SK-N-SH (cell line): Measurements from ENCODE around the gene TRMU. TPM values are rescaled to one million over a fixed set of nuclear protein-coding genes. Genes with fewer than 3 reads are reported as not detected.

Source experiments
- CTCF ChIA-PET: fragments of 300-600, 350-600 bp; formaldehyde crosslinking; extraction: SDS; loops from one replicate; lab custom pipeline; 2021; lab: Yijun Ruan, JAX
- POLR2A ChIA-PET: fragments of 350-600 bp; sonication (Branson Sonifier 250); formaldehyde crosslinking; extraction: SDS; loops from one replicate; lab custom pipeline; 2020; ENCODE audit warnings: antibody characterized with exemption, inconsistent platforms; lab: Yijun Ruan, JAX
- DNase-seq: peaks from one replicate; pipeline ENCODE4 v3.0.0; 2012
- H2AFZ ChIP-seq: fragments of 200-600 bp; sonication (generic); 2 replicates; pipeline ENCODE4 v1.8.1; 2016; ENCODE audit warnings: antibody characterized with exemption, mild to moderate bottlenecking, low read depth
- H3F3A ChIP-seq: fragments of 200-600 bp; sonication (generic); replicated peaks from 2 replicates; pipeline ENCODE3; 2016; ENCODE audit warnings: antibody characterized with exemption, mild to moderate bottlenecking; ENCODE audit not compliant: insufficient read depth
- H3K27ac ChIP-seq, 2 experiments: fragments of 200-500 bp in 1 of 2; fragments of 200-600 bp in 1 of 2; sonication (Bioruptor generic) in 1 of 2; sonication (generic), shearing (Covaris generic) in 1 of 2; 2 replicates each; pipeline versions ENCODE4 v1.5.1 to v1.6.1; 2014 to 2016; ENCODE audit warnings: low read depth in 2 of 2, inconsistent platforms in 1 of 2, low read length in 1 of 2, mild to moderate bottlenecking in 1 of 2, mixed read lengths in 1 of 2
- H3K27me3 ChIP-seq: fragments of 200-600 bp; sonication (generic), shearing (Covaris generic); 2 replicates; pipeline ENCODE4 v1.6.1; 2016; ENCODE audit warnings: mixed run types; ENCODE audit not compliant: insufficient read depth
- H3K36me3 ChIP-seq, 2 experiments: fragments of 200-500 bp in 1 of 2; fragments of 200-600 bp in 1 of 2; sonication (Bioruptor generic) in 1 of 2; sonication (generic) in 1 of 2; replicated peaks in 1 of 2; 2 replicates each; pipeline versions ENCODE3 to v1.5.1; 2014 to 2016; ENCODE audit warnings: low read length in 1 of 2, mild to moderate bottlenecking in 1 of 2; ENCODE audit not compliant: insufficient read depth in 2 of 2, control insufficient read depth in 1 of 2
- H3K4me1 ChIP-seq, 2 experiments: fragments of 200-500 bp in 1 of 2; fragments of 200-600 bp in 1 of 2; sonication (Bioruptor generic) in 1 of 2; sonication (generic), shearing (Covaris generic) in 1 of 2; 2 replicates each; pipeline versions ENCODE4 v1.5.1 to v1.6.1; 2014 to 2016; ENCODE audit warnings: low read depth in 1 of 2, low read length in 1 of 2, mixed run types in 1 of 2; ENCODE audit not compliant: insufficient read depth in 2 of 2, control insufficient read depth in 1 of 2
- H3K4me2 ChIP-seq: fragments of 200-600 bp; sonication (generic), shearing (Covaris generic); 2 replicates; pipeline ENCODE4 v1.6.1; 2017; ENCODE audit warnings: mixed run types
- H3K4me3 ChIP-seq, 2 experiments: fragments of 200-500 bp in 1 of 2; fragments of 200-600 bp in 1 of 2; sonication (Bioruptor generic) in 1 of 2; sonication (generic), shearing (Covaris generic) in 1 of 2; 2 replicates each; pipeline versions ENCODE4 v1.5.1 to v1.8.1; 2014 to 2016; ENCODE audit warnings: low read depth in 2 of 2, inconsistent platforms in 1 of 2, low read length in 1 of 2, mild to moderate bottlenecking in 1 of 2, mixed read lengths in 1 of 2, moderate library complexity in 1 of 2
- H3K79me2 ChIP-seq: fragments of 200-600 bp; sonication (generic); 2 replicates; pipeline ENCODE4 v1.8.1; 2017; ENCODE audit warnings: mild to moderate bottlenecking; ENCODE audit not compliant: insufficient read depth
- H3K9ac ChIP-seq: fragments of 200-600 bp; sonication (generic); 2 replicates; pipeline ENCODE4 v1.6.1; 2017; ENCODE audit warnings: mixed run types
- H3K9me2 ChIP-seq: fragments of 200-600 bp; sonication (generic); 2 replicates; pipeline ENCODE4 v1.6.1; 2017; ENCODE audit warnings: mixed run types
- H3K9me3 ChIP-seq: fragments of 200-600 bp; sonication (generic); 2 replicates; pipeline ENCODE4 v1.6.1; 2017; ENCODE audit warnings: mixed run types, mild to moderate bottlenecking, moderate library complexity
- H4K20me1 ChIP-seq: fragments of 200-600 bp; sonication (generic); 2 replicates; pipeline ENCODE4 v1.6.1; 2017; ENCODE audit warnings: mild to moderate bottlenecking, mixed run types; ENCODE audit not compliant: insufficient read depth
- ELF1 ChIP-seq: IDR thresholded peaks from 2 replicates; pipeline ENCODE4 v1.4.0; 2012
- FOSL2 ChIP-seq: IDR thresholded peaks from 2 replicates; pipeline ENCODE4 v1.4.0; 2012; ENCODE audit warnings: low read depth, mild to moderate bottlenecking, moderate library complexity, borderline replicate concordance
- GABPA ChIP-seq: IDR thresholded peaks from 2 replicates; pipeline ENCODE4 v1.4.0; 2012; ENCODE audit warnings: low read depth, mild to moderate bottlenecking
- MEF2A ChIP-seq: IDR thresholded peaks from 2 replicates; pipeline ENCODE4 v1.4.0; 2012; ENCODE audit warnings: low read depth, borderline replicate concordance
- MXI1 ChIP-seq: IDR thresholded peaks from 2 replicates; pipeline ENCODE4 v1.6.1; 2012; ENCODE audit warnings: mild to moderate bottlenecking, low read depth, low read length, improper control_type of control experiment
- NFIC ChIP-seq: IDR thresholded peaks from 2 replicates; pipeline ENCODE4 v1.4.0; 2012; ENCODE audit warnings: borderline replicate concordance
- RAD21 ChIP-seq: IDR thresholded peaks from 2 replicates; pipeline ENCODE4 v1.6.1; 2012; ENCODE audit warnings: mild to moderate bottlenecking, low read length
- RCOR1 ChIP-seq: fragments of 150-350 bp; IDR thresholded peaks from 2 replicates; pipeline ENCODE4 v1.6.1; 2017; ENCODE audit warnings: antibody characterized with exemption, low read length
- RXRA ChIP-seq: IDR thresholded peaks from 2 replicates; pipeline ENCODE4 v1.4.0; 2012; ENCODE audit warnings: low read depth, mild to moderate bottlenecking, borderline replicate concordance
- SMC3 ChIP-seq: IDR thresholded peaks from 2 replicates; pipeline ENCODE4 v1.6.1; 2012; ENCODE audit warnings: low read depth, low read length, improper control_type of control experiment
- TEAD4 ChIP-seq: IDR thresholded peaks from 2 replicates; pipeline ENCODE4 v1.4.0; 2012; ENCODE audit warnings: mild to moderate bottlenecking, borderline replicate concordance; ENCODE audit not compliant: insufficient read depth
- YY1 ChIP-seq: IDR thresholded peaks from 2 replicates; pipeline ENCODE4 v1.4.0; 2012; ENCODE audit warnings: low read depth, mild to moderate bottlenecking
- WGBS: methylation state at CpG from one replicate; pipeline ENCODE4 v1.1.6; 2017; ENCODE audit warnings: low lambda C conversion rate; 5-methylcytosine and 5-hydroxymethylcytosine counted together
- polyA plus RNA-seq, 3 experiments: library from polyadenylated mRNA; depleted of rRNA; stranded (reverse); fragments of >200 nt; gene quantifications; 2 replicates each; pipeline ENCODE4 v1.2.3, GENCODE V29; 2012
- TF ChIP-seq, protein P1 (sequence below): IDR thresholded peaks from 2 replicates; pipeline ENCODE4 v1.4.0; 2012; ENCODE audit warnings: low read depth, borderline replicate concordance
- TF ChIP-seq, protein P2 (sequence below): fragments of 200-600 bp; sonication (generic); IDR thresholded peaks from 2 replicates; pipeline ENCODE4 v1.6.1; 2017; ENCODE audit warnings: antibody characterized with exemption, mild to moderate bottlenecking, moderate library complexity
- TF ChIP-seq, protein P3 (sequence below): IDR thresholded peaks from 2 replicates; pipeline ENCODE4; 2012
- TF ChIP-seq, protein P4 (sequence below): fragments of 150-350 bp; IDR thresholded peaks from 2 replicates; pipeline ENCODE4 v1.6.1; 2017; ENCODE audit warnings: antibody characterized with exemption, low read length, low read depth, borderline replicate concordance

Gene TRMU
- polyA plus RNA-seq, 1 of the 3 experiments (the other 2 are of a cell fraction): 47.1 TPM

DNA sequence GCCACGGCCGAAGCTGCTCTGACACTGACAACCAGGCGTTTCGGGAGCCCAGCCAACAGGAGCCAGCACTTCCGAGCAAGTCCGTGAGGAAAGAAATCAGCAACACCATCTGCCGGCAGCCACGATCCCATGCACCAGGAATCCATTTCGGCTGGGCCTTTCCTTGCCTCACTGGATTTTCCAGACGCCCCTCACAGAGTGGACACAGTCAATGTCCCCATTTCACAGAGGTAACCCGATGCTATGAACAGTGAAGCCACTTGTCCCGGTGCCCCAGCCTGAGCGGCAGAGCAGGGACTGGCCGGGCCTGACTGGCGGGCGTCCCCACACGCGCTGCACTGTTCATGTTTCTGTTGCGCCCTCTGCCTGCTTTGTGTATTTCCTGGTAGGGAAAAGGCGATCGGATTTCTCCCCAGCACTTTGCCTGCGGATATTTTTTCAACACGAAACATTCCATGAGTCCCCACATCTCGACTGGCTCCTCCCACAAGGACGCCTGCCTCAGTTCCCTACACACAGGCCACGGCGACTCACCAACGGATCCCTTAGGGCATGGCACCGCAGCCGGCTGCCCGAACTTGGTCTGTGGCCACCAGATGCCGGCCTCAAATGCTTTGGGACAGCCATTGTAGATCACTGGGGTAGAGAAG, 55.3 kb downstream of the TRMU start:
- DNase-seq: peak; percentile 81
- no peaks in the 10 kb centered on the region for H3F3A ChIP-seq
- no peak overlapping the region for H2AFZ ChIP-seq
- no peak overlapping the region for H3K9ac ChIP-seq
- TF ChIP-seq, protein P1, sequence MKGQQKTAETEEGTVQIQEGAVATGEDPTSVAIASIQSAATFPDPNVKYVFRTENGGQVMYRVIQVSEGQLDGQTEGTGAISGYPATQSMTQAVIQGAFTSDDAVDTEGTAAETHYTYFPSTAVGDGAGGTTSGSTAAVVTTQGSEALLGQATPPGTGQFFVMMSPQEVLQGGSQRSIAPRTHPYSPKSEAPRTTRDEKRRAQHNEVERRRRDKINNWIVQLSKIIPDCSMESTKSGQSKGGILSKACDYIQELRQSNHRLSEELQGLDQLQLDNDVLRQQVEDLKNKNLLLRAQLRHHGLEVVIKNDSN: no peak
- TF ChIP-seq FOSL2: no peak
- no peak for TF ChIP-seq MXI1
- no peak for TF ChIP-seq YY1
- peak; percentile 36 for TF ChIP-seq SMC3
- TF ChIP-seq, protein P2, sequence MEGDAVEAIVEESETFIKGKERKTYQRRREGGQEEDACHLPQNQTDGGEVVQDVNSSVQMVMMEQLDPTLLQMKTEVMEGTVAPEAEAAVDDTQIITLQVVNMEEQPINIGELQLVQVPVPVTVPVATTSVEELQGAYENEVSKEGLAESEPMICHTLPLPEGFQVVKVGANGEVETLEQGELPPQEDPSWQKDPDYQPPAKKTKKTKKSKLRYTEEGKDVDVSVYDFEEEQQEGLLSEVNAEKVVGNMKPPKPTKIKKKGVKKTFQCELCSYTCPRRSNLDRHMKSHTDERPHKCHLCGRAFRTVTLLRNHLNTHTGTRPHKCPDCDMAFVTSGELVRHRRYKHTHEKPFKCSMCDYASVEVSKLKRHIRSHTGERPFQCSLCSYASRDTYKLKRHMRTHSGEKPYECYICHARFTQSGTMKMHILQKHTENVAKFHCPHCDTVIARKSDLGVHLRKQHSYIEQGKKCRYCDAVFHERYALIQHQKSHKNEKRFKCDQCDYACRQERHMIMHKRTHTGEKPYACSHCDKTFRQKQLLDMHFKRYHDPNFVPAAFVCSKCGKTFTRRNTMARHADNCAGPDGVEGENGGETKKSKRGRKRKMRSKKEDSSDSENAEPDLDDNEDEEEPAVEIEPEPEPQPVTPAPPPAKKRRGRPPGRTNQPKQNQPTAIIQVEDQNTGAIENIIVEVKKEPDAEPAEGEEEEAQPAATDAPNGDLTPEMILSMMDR: peak; percentile 29
- no peak for TF ChIP-seq ELF1
- no peak for TF ChIP-seq RXRA
- no peak for TF ChIP-seq TEAD4
- peak; percentile 48 for TF ChIP-seq RAD21
- TF ChIP-seq, protein P3, sequence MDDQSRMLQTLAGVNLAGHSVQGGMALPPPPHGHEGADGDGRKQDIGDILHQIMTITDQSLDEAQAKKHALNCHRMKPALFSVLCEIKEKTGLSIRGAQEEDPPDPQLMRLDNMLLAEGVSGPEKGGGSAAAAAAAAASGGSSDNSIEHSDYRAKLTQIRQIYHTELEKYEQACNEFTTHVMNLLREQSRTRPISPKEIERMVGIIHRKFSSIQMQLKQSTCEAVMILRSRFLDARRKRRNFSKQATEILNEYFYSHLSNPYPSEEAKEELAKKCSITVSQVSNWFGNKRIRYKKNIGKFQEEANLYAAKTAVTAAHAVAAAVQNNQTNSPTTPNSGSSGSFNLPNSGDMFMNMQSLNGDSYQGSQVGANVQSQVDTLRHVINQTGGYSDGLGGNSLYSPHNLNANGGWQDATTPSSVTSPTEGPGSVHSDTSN: no peak
- TF ChIP-seq NFIC: no peak
- TF ChIP-seq RCOR1: no peak
- TF ChIP-seq, all 33 proteins: peak for 3
- H3K9me2 ChIP-seq: no peaks in the 10 kb centered on the region
- ChIA-PET CTCF (interaction anchor here (0.9 to 2.3 kb wide), 5 partner anchors 15 to 147 kb away, joined by 3 to 12 read pairs (median 4); no protein-coding TSS in a partner anchor), POLR2A (no interaction called here)
- no peaks in the 10 kb centered on the region for H3K9me3 ChIP-seq
- H3K4me2 ChIP-seq: no peak overlapping the region
- no peak overlapping the region for H3K27ac ChIP-seq
- H3K4me3 ChIP-seq: no peak overlapping the region
- H4K20me1 ChIP-seq: no peaks in the 10 kb centered on the region
- H3K79me2 ChIP-seq: no peaks in the 10 kb centered on the region
- no peaks in the 10 kb centered on the region for H3K27me3 ChIP-seq
- H3K36me3 ChIP-seq: no peaks in the 10 kb centered on the region
- WGBS: 69% methylated on average over 31 of the region's 32 CpGs
- H3K4me1 ChIP-seq: no peaks in the 10 kb centered on the region; a peak in 1 of 4 replicates

- CTCF ChIA-PET: interaction anchor here (1.7 to 1.8 kb wide), 3 partner anchors 24 to 151 kb away, joined by 4 to 10 read pairs (median 5); no protein-coding TSS in a partner anchor
- Histone ChIP-seq H3K4me2 (no peak overlapping the region), H3K4me1 (no peaks in the 10 kb centered on the region; a peak in 1 of 4 replicates), H3K9me3 (no peaks in the 10 kb centered on the region), H3K4me3 (no peak overlapping the region), H3K9ac (no peak overlapping the region), H3K27ac (no peak overlapping the region), H3F3A (no peaks in the 10 kb centered on the region), H3K79me2 (no peaks in the 10 kb centered on the region), H2AFZ (no peak overlapping the region), H4K20me1 (no peaks in the 10 kb centered on the region), H3K9me2 (no peaks in the 10 kb centered on the region), H3K36me3 (no peaks in the 10 kb centered on the region), H3K27me3 (no peaks in the 10 kb centered on the region)
- POLR2A ChIA-PET: no interaction called here
- WGBS: 91% methylated on average over 18 of the region's 36 CpGs
- no peak for TF ChIP-seq NFIC
- TF ChIP-seq TEAD4: no peak
- no peak for TF ChIP-seq MEF2A
- TF ChIP-seq, protein P2: no peak
- no peak for TF ChIP-seq YY1
- TF ChIP-seq, protein P4, sequence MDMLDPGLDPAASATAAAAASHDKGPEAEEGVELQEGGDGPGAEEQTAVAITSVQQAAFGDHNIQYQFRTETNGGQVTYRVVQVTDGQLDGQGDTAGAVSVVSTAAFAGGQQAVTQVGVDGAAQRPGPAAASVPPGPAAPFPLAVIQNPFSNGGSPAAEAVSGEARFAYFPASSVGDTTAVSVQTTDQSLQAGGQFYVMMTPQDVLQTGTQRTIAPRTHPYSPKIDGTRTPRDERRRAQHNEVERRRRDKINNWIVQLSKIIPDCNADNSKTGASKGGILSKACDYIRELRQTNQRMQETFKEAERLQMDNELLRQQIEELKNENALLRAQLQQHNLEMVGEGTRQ: no peak
- TF ChIP-seq GABPA: no peak
- no peak for TF ChIP-seq RAD21
- no peak for DNase-seq
Measured at GRCh38 chr22:46391486-46392136, 56.1 kb downstream of the TRMU start.
